ENCODE results near the gene ZSCAN21. TPM values are rescaled to one million over a fixed set of nuclear protein-coding genes. Genes with fewer than 3 reads are reported as not detected.

Gene ZSCAN21
- total RNA-seq, 4 donors from 2014 or later: 14.0 to 23.8 (median 19.2) TPM

- H3K27ac ChIP-seq: no peak overlapping the region
- no peak for DNase-seq
- H3K36me3 ChIP-seq: peaks cover 69 to 77% of the 10 kb centered on the region in 2 donors
- no peaks in the 10 kb centered on the region for H3K4me1 ChIP-seq
- no peak overlapping the region for H3K4me3 ChIP-seq (replicated peaks in 1 of 3)
- intact Hi-C loops (cut with DNase I): no loop called here
- no peaks in the 10 kb centered on the region for H3K9me3 ChIP-seq
- 97% methylated on average over 10 of the region's 10 CpGs for WGBS, 2 donors
- TF ChIP-seq CTCF (IDR thresholded peaks at IDR 0.05) (no peak), POLR2A (IDR thresholded peaks at IDR 0.05) (no peak)
- no peaks in the 10 kb centered on the region for H3K27me3 ChIP-seq
These were observed 22.9 kb downstream of the ZSCAN21 start for GRCh38 chr7:100072462-100072861.

GRCh38 chr7:100074841-100075240 lies 25.3 kb downstream of the ZSCAN21 start:
- H3K9me3 ChIP-seq: no peaks in the 10 kb centered on the region
- peaks cover 69 to 78% of the 10 kb centered on the region in 2 donors for H3K36me3 ChIP-seq
- H3K4me1 ChIP-seq: peaks cover 0 to 5% of the 10 kb centered on the region in 2 donors
- intact Hi-C loops (cut with DNase I): no loop called here
- no peaks in the 10 kb centered on the region for H3K27me3 ChIP-seq
- WGBS, 2 donors: 96% methylated on average over 7 of the region's 7 CpGs
- no peak overlapping the region for H3K4me3 ChIP-seq (replicated peaks in 1 of 3)
- TF ChIP-seq POLR2A (IDR thresholded peaks at IDR 0.05): no peak
- no peak for TF ChIP-seq CTCF (IDR thresholded peaks at IDR 0.05)
- H3K27ac ChIP-seq: no peak overlapping the region
- no peak for DNase-seq

DNA sequence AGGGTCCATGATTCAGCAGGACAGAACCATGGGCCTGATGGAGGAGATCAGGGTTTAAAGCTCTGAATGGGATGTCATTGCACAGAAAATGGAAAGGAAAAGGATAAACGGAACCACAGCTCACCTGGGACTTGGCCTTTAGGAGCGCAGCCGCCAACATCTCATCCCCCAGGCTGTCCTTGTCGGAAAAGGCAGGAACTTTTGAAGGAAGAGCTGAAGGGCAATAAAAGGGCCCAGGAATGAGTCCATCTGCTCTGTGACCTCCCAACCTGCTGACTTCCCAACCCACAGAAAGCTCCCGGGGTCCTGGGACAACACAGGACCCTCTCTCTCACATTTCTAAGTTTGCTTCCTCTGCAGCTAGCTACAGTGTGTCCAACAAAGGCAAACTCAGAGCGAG lies 25.8 kb downstream of the ZSCAN21 start:
- Histone ChIP-seq H3K4me1 (peaks cover 6 to 10% of the 10 kb centered on the region in 2 donors), H3K4me3 (replicated peaks in 1 of 3) (no peak overlapping the region), H3K27me3 (no peaks in the 10 kb centered on the region), H3K36me3 (peaks cover 64 to 72% of the 10 kb centered on the region in 2 donors), H3K27ac (no peak overlapping the region), H3K9me3 (no peaks in the 10 kb centered on the region)
- no peak for DNase-seq
- intact Hi-C loops (cut with DNase I): no loop called here
- TF ChIP-seq CTCF (IDR thresholded peaks at IDR 0.05): no peak
- no peak for TF ChIP-seq POLR2A (IDR thresholded peaks at IDR 0.05)
- WGBS, 2 donors: 92 to 93% methylated on average over 6 of the region's 6 CpGs

GRCh38 chr7:100077205-100077604 lies 27.6 kb downstream of the ZSCAN21 start:
- no peaks in the 10 kb centered on the region for H3K27me3 ChIP-seq
- TF ChIP-seq POLR2A (IDR thresholded peaks at IDR 0.05): no peak
- no peak for TF ChIP-seq CTCF (IDR thresholded peaks at IDR 0.05)
- H3K9me3 ChIP-seq: no peaks in the 10 kb centered on the region
- no peak overlapping the region for H3K4me3 ChIP-seq (replicated peaks in 1 of 3)
- peaks cover 46 to 54% of the 10 kb centered on the region in 2 donors for H3K36me3 ChIP-seq
- H3K27ac ChIP-seq: no peak overlapping the region
- H3K4me1 ChIP-seq: peaks cover 13 to 18% of the 10 kb centered on the region in 2 donors
- DNase-seq: no peak
- WGBS, 2 donors: 95 to 98% methylated on average over 4 of the region's 4 CpGs
- intact Hi-C loops (cut with DNase I): no loop called here

GRCh38 chr7:100079024-100079560 lies 29.5 kb downstream of the ZSCAN21 start:
- H3K4me1 ChIP-seq: peaks cover 21 to 26% of the 10 kb centered on the region in 2 donors
- H3K9me3 ChIP-seq: no peaks in the 10 kb centered on the region
- H3K27me3 ChIP-seq: no peaks in the 10 kb centered on the region
- H3K4me3 ChIP-seq (replicated peaks in 1 of 3): no peak overlapping the region
- WGBS, 2 donors: 78 to 83% methylated on average over 7 of the region's 7 CpGs
- no peak for DNase-seq
- TF ChIP-seq POLR2A (IDR thresholded peaks at IDR 0.05) (no peak), CTCF (IDR thresholded peaks at IDR 0.05) (no peak)
- no peak overlapping the region for H3K27ac ChIP-seq
- intact Hi-C loops (cut with DNase I): no loop called here
- peaks cover 28 to 35% of the 10 kb centered on the region in 2 donors for H3K36me3 ChIP-seq

All from thyroid gland (tissue), 4 donors.